Heart right ventricle (tissue), 16 donors: Measurements from ENCODE around the gene POLE2. TPM values are rescaled to one million over a fixed set of nuclear protein-coding genes. Genes with fewer than 3 reads are reported as not detected.

Source experiments
- ATAC-seq, 8 donors: fragments of 200-7000 bp; cut with Tn5 transposase; one replicate each; pipeline ENCODE4 v1.9.1; 2020; ENCODE audit warnings: mild to moderate bottlenecking in 8 of 8, moderate library complexity in 8 of 8, moderate number of reproducible peaks in 1 of 8
- DNase-seq, 2 donors: peaks; one replicate each; pipeline ENCODE4 v3.0.0-alpha.2; 2020
- H3K27ac ChIP-seq, 10 donors: fragments of 200-600 bp; sonication (generic) in 2 of 10; one replicate each; pipeline versions ENCODE4 v1.5.0 to v1.8.0; 2020 to 2022; ENCODE audit warnings: mild to moderate bottlenecking in 3 of 10
- H3K27me3 ChIP-seq, 7 donors: fragments of 200-600 bp; one replicate each; pipeline ENCODE4 v1.8.0; 2021 to 2022; ENCODE audit warnings: mild to moderate bottlenecking in 2 of 7
- H3K36me3 ChIP-seq, 9 donors: fragments of 200-600 bp; sonication (generic) in 1 of 9; one replicate each; pipeline versions ENCODE4 v1.5.0 to v1.8.0; 2020 to 2022; ENCODE audit warnings: mild to moderate bottlenecking in 2 of 9
- H3K4me1 ChIP-seq, 9 donors: fragments of 200-600 bp; sonication (generic) in 1 of 9; one replicate each; pipeline versions ENCODE4 v1.5.0 to v1.8.0; 2020 to 2022; ENCODE audit warnings: mild to moderate bottlenecking in 4 of 9
- H3K4me3 ChIP-seq, 10 donors: fragments of 200-600 bp; sonication (generic) in 2 of 10; one replicate each; pipeline versions ENCODE4 v1.5.0 to v1.8.0; 2020 to 2022; ENCODE audit warnings: mild to moderate bottlenecking in 7 of 10, moderate library complexity in 2 of 10
- H3K9me3 ChIP-seq, 11 donors: fragments of 200-600 bp in 10 of 11; sonication (generic) in 2 of 11; one replicate each; pipeline versions ENCODE4 v1.5.0 to v1.8.0; 2013 to 2022; ENCODE audit warnings: mild to moderate bottlenecking in 2 of 11, control low read depth in 1 of 11, moderate library complexity in 1 of 11
- WGBS, 2 donors: extraction: QIAGEN DNeasy Blood & Tissue Kit; methylation state at CpG; one replicate each; pipeline ENCODE4 v1.1.7; 2013; ENCODE audit warnings: inconsistent platforms in 1 of 2; 5-methylcytosine and 5-hydroxymethylcytosine counted together
- intact Hi-C, 10 donors: fragments of 100-400 bp; cut with DNase I; formaldehyde crosslinking; loops; one replicate each; pipeline versions ENCODE4 v1.11.1 to v1.14.2; 2022
- polyA plus RNA-seq, 2 donors: library from polyadenylated mRNA; stranded (reverse); fragments of 200-250 nt; gene quantifications; one replicate each; pipeline ENCODE4 v1.2.3, GENCODE V29; 2013
- total RNA-seq, 10 donors: library from RNA; stranded (reverse); fragmentation: NEBNext Ultra II Directional in 3 of 10; extraction: Animal tissue kit (Norgen Biotek cat#: 25700) in 3 of 10; gene quantifications; one replicate each; pipeline versions ENCODE4 v1.2.1 to v1.2.4, GENCODE V29; 2021 to 2023
- TF ChIP-seq, protein P1 (sequence below), 9 donors: fragments of 200-600 bp; sonication (generic) in 2 of 9; IDR thresholded peaks; one replicate each; pipeline versions ENCODE4 v1.5.0 to v1.8.0; 2021 to 2022; ENCODE audit warnings: antibody characterized with exemption in 9 of 9, mild to moderate bottlenecking in 5 of 9, moderate library complexity in 1 of 9
- donor health status: Arrhythmogenic right ventricular cardiomyopathy.
- donor health status: ischemic (EF 13 %, LVEDD 7.1; RV severe dilation, severe dysfunction).
- donor health status: healthy with polysubstance abuse.
- donor health status: DM: no; HTN: yes; CAD: no.
- donor health status: DM: no; HTN: no; CAD: no.
- donor health status: ischemic (EF 25% LVEDD 6.9; RV normal size, moderate dysfunction).
- donor health status: ischemic (EF 25% LVEDD 5.7; RV mildly dilated, moderate dysfunction).
- donor health status: healthy.
- donor health status: DM: yes; HTN: yes; CAD: no.
- donor health status: Ischemic cardiomyopathy.
- donor health status: ischemic (EF 35%, LVEDD 5.7; RV mildly dilated, moderate dysfunction).
- donor health status: nonischemic (EF 11% LVEDD 7.7; RV severe dilation, severe dysfunction).
- donor health status: DM: yes; HTN: yes; CAD: no.
- donor health status: PGD.
- donor health status: ischemic (EF 29% LVEDD 5.4; RV normal size, mild dysfunction).
- donor health status: nonischemic (EF 23%, LVEDD 6.1; RV moderate dilation, normal function).

Gene POLE2
- total and polyA plus RNA-seq, 12 donors: 0.25 to 2.0 (median 0.77) TPM

DNA sequence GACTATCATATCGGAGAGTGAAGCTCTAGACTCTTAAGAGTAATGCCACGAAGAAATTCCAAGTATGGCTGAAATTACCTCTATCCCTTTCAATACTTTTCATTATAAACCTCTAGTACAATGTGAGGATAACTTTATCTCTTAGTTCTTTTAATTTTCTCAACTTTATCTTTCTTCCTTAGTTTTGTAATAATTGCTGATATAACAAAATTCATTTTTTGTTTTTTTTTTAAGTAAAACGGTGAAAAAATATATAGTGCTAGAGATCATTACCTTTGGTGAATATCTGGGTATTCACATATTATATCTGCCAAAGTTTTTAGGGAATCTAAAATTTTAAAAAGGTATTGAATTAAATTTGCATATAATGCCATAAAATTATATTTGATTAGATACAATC is 33.5 kb downstream of the POLE2 start:
- H3K27me3 ChIP-seq: no peaks in the 10 kb centered on the region
- no peaks in the 10 kb centered on the region for H3K4me1 ChIP-seq
- intact Hi-C loops: no loop called here
- peaks cover 0 to 6% (median 0%) of the 10 kb centered on the region in 9 donors for H3K36me3 ChIP-seq
- H3K9me3 ChIP-seq: no peaks in the 10 kb centered on the region
- no peak overlapping the region for H3K27ac ChIP-seq
- no peak for DNase-seq
- ATAC-seq: no peak
- no peak overlapping the region for H3K4me3 ChIP-seq
- TF ChIP-seq, protein P1, sequence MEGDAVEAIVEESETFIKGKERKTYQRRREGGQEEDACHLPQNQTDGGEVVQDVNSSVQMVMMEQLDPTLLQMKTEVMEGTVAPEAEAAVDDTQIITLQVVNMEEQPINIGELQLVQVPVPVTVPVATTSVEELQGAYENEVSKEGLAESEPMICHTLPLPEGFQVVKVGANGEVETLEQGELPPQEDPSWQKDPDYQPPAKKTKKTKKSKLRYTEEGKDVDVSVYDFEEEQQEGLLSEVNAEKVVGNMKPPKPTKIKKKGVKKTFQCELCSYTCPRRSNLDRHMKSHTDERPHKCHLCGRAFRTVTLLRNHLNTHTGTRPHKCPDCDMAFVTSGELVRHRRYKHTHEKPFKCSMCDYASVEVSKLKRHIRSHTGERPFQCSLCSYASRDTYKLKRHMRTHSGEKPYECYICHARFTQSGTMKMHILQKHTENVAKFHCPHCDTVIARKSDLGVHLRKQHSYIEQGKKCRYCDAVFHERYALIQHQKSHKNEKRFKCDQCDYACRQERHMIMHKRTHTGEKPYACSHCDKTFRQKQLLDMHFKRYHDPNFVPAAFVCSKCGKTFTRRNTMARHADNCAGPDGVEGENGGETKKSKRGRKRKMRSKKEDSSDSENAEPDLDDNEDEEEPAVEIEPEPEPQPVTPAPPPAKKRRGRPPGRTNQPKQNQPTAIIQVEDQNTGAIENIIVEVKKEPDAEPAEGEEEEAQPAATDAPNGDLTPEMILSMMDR (IDR thresholded peaks at IDR 0.05): no peak
- 93 to 94% methylated on average over 3 of the region's 3 CpGs for WGBS, 2 donors

GRCh38 chr14:49653508-49653907 is 34.5 kb downstream of the POLE2 start:
- intact Hi-C loops: no loop called here
- WGBS, 2 donors: 97 to 98% methylated on average over 6 of the region's 6 CpGs
- Histone ChIP-seq H3K27me3 (no peaks in the 10 kb centered on the region), H3K27ac (no peak overlapping the region), H3K4me3 (no peak overlapping the region), H3K9me3 (no peaks in the 10 kb centered on the region), H3K4me1 (no peaks in the 10 kb centered on the region), H3K36me3 (peaks cover 0 to 6% (median 0%) of the 10 kb centered on the region in 9 donors)
- TF ChIP-seq, protein P1 (IDR thresholded peaks at IDR 0.05): no peak
- no peak for ATAC-seq
- DNase-seq: no peak

DNA sequence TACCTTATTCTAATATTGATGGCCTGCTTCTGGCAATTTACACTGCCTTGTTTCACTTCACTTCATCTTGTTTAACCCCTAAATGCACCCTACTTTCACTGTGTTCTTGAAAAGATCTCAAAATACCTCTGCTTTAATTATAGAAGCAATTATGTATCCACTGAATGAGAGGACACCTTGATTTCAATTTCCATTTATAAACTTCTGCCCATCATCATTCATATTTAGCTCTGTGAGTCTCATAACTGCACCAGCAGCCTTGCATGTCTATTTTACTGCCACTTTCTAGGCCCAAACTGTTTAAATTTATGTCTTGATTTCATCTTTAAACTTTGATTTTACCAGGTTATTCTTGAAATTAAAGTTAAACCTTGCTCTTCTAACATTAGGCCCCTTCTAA is 45.9 kb downstream of the POLE2 start:
- peak in 5 of 8 donors; percentile 36 to 69 (median 46) for ATAC-seq
- peaks cover 0 to 39% (median 17%) of the 10 kb centered on the region in 9 donors for H3K4me1 ChIP-seq
- intact Hi-C loops: loop anchor here in 1 of 10 donors (5.0 kb wide), 1 partner anchor 125 kb away; the partner anchor contains the start of gene KLHDC2
- H3K36me3 ChIP-seq: peaks cover 0 to 44% (median 0%) of the 10 kb centered on the region in 9 donors
- TF ChIP-seq, protein P1 (IDR thresholded peaks at IDR 0.05): no peak
- no peak for DNase-seq
- H3K27me3 ChIP-seq: no peaks in the 10 kb centered on the region
- H3K9me3 ChIP-seq: no peaks in the 10 kb centered on the region
- peak overlapping the region in 9 of 10 donors; percentile 2 to 62 (median 31) for H3K27ac ChIP-seq
- no peak overlapping the region for H3K4me3 ChIP-seq

GRCh38 chr14:49641697-49642129 is 46.3 kb downstream of the POLE2 start:
- intact Hi-C loops: loop anchor here in 1 of 10 donors (5.0 kb wide), 1 partner anchor 126 kb away; the partner anchor contains the start of gene KLHDC2
- DNase-seq: no peak
- H3K27me3 ChIP-seq: no peaks in the 10 kb centered on the region
- no peak overlapping the region for H3K4me3 ChIP-seq
- 56 to 61% methylated on average over 8 of the region's 8 CpGs for WGBS, 2 donors
- no peaks in the 10 kb centered on the region for H3K9me3 ChIP-seq
- H3K36me3 ChIP-seq: peaks cover 0 to 48% (median 0%) of the 10 kb centered on the region in 9 donors
- peak in 7 of 8 donors; percentile 37 to 96 (median 64) for ATAC-seq
- TF ChIP-seq, protein P1 (IDR thresholded peaks at IDR 0.05): no peak
- peaks cover 0 to 43% (median 18%) of the 10 kb centered on the region in 9 donors for H3K4me1 ChIP-seq
- H3K27ac ChIP-seq: peak overlapping the region in 9 of 10 donors; percentile 2 to 62 (median 31)
